Measurements from ENCODE around the gene GPRIN2. TPM values are rescaled to one million over a fixed set of nuclear protein-coding genes. Genes with fewer than 3 reads are reported as not detected.

The GPRIN2 gene
- total RNA-seq, 1 experiment from 2014 or later = not detected

DNA sequence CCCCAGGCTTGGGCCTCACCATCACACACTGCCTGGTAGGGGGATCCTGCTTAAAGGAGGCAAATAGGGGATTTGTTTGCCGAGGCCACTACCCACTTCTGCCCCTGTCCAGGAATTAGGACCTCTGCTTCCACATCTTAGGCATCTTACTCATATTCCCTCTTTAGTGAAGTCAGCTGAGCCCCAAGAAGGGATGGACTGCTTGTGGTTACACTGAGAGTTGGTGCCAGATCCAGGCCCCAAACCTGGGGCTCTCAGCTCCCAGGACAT is 1.6 kb upstream of the GPRIN2 start:
- H3K27ac ChIP-seq (ENCODE audit: low read depth, low read length, poor library complexity, severe bottlenecking) = no peak overlapping the region
- DNase-seq (ENCODE audit: low spot score) = no peak
- H3K27me3 ChIP-seq (replicated peaks; ENCODE audit: insufficient read depth, low read depth, low read length, poor library complexity) = peaks cover 63% of the 10 kb centered on the region
- H3K4me1 ChIP-seq (ENCODE audit: insufficient read depth, low read length, poor library complexity, severe bottlenecking) = no peaks in the 10 kb centered on the region
- POLR2A ChIA-PET (ENCODE audit: low non-redundant PET) = no interaction called here
- TF ChIP-seq, protein P1, sequence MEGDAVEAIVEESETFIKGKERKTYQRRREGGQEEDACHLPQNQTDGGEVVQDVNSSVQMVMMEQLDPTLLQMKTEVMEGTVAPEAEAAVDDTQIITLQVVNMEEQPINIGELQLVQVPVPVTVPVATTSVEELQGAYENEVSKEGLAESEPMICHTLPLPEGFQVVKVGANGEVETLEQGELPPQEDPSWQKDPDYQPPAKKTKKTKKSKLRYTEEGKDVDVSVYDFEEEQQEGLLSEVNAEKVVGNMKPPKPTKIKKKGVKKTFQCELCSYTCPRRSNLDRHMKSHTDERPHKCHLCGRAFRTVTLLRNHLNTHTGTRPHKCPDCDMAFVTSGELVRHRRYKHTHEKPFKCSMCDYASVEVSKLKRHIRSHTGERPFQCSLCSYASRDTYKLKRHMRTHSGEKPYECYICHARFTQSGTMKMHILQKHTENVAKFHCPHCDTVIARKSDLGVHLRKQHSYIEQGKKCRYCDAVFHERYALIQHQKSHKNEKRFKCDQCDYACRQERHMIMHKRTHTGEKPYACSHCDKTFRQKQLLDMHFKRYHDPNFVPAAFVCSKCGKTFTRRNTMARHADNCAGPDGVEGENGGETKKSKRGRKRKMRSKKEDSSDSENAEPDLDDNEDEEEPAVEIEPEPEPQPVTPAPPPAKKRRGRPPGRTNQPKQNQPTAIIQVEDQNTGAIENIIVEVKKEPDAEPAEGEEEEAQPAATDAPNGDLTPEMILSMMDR (conservative IDR thresholded peaks at IDR 0.05; ENCODE audit: low read depth, low read length) = no peak
- TF ChIP-seq EZH2 (IDR thresholded peaks at IDR 0.05; ENCODE audit: borderline replicate concordance, low read depth, low read length, poor library complexity, severe bottlenecking) = no peak
- H3K36me3 ChIP-seq (ENCODE audit: insufficient read depth, low read length, poor library complexity, severe bottlenecking) = no peaks in the 10 kb centered on the region
- intact Hi-C loops (cut with micrococcal nuclease; ENCODE audit: unreplicated experiment) = no loop called here
- no TSS peak for BruUV-seq (replicated peaks)
- H3K9me3 ChIP-seq (ENCODE audit: low read depth, low read length, poor library complexity, severe bottlenecking) = no peaks in the 10 kb centered on the region
- H3K4me3 ChIP-seq (ENCODE audit: low read depth, low read length, poor library complexity, severe bottlenecking) = no peak overlapping the region
- CTCF ChIA-PET = no interaction called here

GRCh38 chr10:46557319-46558121 is 1.1 kb upstream of the GPRIN2 start:
- H3K9me3 ChIP-seq (ENCODE audit: low read depth, low read length, poor library complexity, severe bottlenecking) = no peaks in the 10 kb centered on the region
- no TSS peak for BruUV-seq (replicated peaks)
- H3K4me3 ChIP-seq (ENCODE audit: low read depth, low read length, poor library complexity, severe bottlenecking) = no peak overlapping the region
- H3K27me3 ChIP-seq (replicated peaks; ENCODE audit: insufficient read depth, low read depth, low read length, poor library complexity) = peaks cover 63% of the 10 kb centered on the region
- no peaks in the 10 kb centered on the region for H3K36me3 ChIP-seq (ENCODE audit: insufficient read depth, low read length, poor library complexity, severe bottlenecking)
- no peaks in the 10 kb centered on the region for H3K4me1 ChIP-seq (ENCODE audit: insufficient read depth, low read length, poor library complexity, severe bottlenecking)
- intact Hi-C loops (cut with micrococcal nuclease; ENCODE audit: unreplicated experiment) = no loop called here
- DNase-seq (ENCODE audit: low spot score) = no peak
- ChIA-PET CTCF (no interaction called here), POLR2A (ENCODE audit: low non-redundant PET) (no interaction called here)
- no peak overlapping the region for H3K27ac ChIP-seq (ENCODE audit: low read depth, low read length, poor library complexity, severe bottlenecking)
- TF ChIP-seq EZH2 (IDR thresholded peaks at IDR 0.05; ENCODE audit: borderline replicate concordance, low read depth, low read length, poor library complexity, severe bottlenecking) = no peak
- TF ChIP-seq, protein P1 (conservative IDR thresholded peaks at IDR 0.05; ENCODE audit: low read depth, low read length) = no peak

DNA sequence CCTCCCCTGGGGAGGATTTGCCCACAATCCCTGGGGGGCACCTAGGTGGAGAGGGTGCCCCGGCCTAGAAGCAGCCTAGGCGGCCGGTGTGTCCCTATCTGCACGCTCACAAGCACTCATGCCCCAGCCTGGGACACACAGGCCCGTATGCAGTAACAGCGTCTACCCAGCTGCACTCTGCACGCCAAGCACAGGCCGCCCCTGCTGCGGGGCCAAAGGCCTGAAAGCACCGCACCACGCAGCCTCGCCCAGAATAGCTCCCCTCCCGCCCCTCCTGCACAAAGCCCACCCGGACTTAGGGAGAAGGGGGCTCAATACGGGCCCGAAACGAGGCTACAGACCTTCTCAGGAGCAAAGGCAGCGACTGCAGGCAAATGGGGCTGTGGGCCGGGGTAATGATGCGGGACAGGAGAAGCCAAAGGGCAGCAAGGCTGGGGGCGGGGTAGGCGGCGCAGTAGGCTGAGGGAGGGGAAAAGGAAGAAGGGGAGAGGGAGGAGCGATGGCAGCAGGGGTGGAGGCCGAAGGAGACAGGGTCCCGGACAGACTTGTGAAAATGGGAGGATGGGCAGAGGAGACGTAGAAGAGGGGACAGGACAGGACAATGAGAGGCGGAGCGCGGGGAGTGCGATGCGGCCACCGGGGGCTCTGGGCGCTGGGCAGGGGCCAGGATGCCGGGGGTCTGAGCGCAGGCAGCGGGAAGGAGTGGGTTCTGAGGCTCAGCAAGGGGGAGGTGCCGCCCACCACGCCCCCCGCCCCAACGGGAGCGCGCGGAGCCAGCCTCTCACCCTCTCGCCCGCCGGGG is 544 bp downstream of the GPRIN2 start:
- peak; percentile 74 for TF ChIP-seq EZH2 (IDR thresholded peaks at IDR 0.05; ENCODE audit: borderline replicate concordance, low read depth, low read length, poor library complexity, severe bottlenecking)
- TF ChIP-seq, protein P1 (conservative IDR thresholded peaks at IDR 0.05; ENCODE audit: low read depth, low read length) = no peak
- intact Hi-C loops (cut with micrococcal nuclease; ENCODE audit: unreplicated experiment) = no loop called here
- Histone ChIP-seq H3K9me3 (ENCODE audit: low read depth, low read length, poor library complexity, severe bottlenecking) (no peaks in the 10 kb centered on the region), H3K27me3 (replicated peaks; ENCODE audit: insufficient read depth, low read depth, low read length, poor library complexity) (peaks cover 60% of the 10 kb centered on the region), H3K4me3 (ENCODE audit: low read depth, low read length, poor library complexity, severe bottlenecking) (peak overlapping the region; percentile 25), H3K4me1 (ENCODE audit: insufficient read depth, low read length, poor library complexity, severe bottlenecking) (no peaks in the 10 kb centered on the region), H3K27ac (ENCODE audit: low read depth, low read length, poor library complexity, severe bottlenecking) (no peak overlapping the region), H3K36me3 (ENCODE audit: insufficient read depth, low read length, poor library complexity, severe bottlenecking) (no peaks in the 10 kb centered on the region)
- DNase-seq (ENCODE audit: low spot score) = no peak
- POLR2A ChIA-PET (ENCODE audit: low non-redundant PET) = no interaction called here
- BruUV-seq (replicated peaks) = no TSS peak
- CTCF ChIA-PET = no interaction called here
